Endodermal cell (in vitro differentiated cells): Measurements from ENCODE around the gene GLA. TPM values are rescaled to one million over a fixed set of nuclear protein-coding genes. Genes with fewer than 3 reads are reported as not detected.

Experiments
- DNase-seq: peaks from one replicate; pipeline ENCODE4 v3.0.0-alpha.2; 2017
- H3K27ac ChIP-seq: 2 replicates; pipeline ENCODE4 v1.5.1; 2013; ENCODE audit warnings: mild to moderate bottlenecking, low read depth, low read length, moderate library complexity
- H3K27me3 ChIP-seq: 2 replicates; pipeline ENCODE4 v1.6.1; 2013; ENCODE audit warnings: mild to moderate bottlenecking, low read length, moderate library complexity; ENCODE audit not compliant: insufficient read depth, control insufficient read depth, poor library complexity, severe bottlenecking
- H3K36me3 ChIP-seq: 2 replicates; pipeline ENCODE4 v1.7.0; 2013; ENCODE audit warnings: mild to moderate bottlenecking, low read length, moderate library complexity; ENCODE audit not compliant: control insufficient read depth, insufficient read depth
- H3K4me1 ChIP-seq: one replicate; pipeline ENCODE4 v1.7.0; 2013; ENCODE audit warnings: low read length; ENCODE audit not compliant: control insufficient read depth, insufficient read depth
- H3K4me3 ChIP-seq: 2 replicates; pipeline ENCODE4 v1.5.1; 2013; ENCODE audit warnings: mild to moderate bottlenecking, low read length, moderate library complexity
- H3K9ac ChIP-seq: 2 replicates; pipeline ENCODE4 v1.6.1; 2013; ENCODE audit warnings: mild to moderate bottlenecking, low read length, moderate library complexity; ENCODE audit not compliant: poor library complexity, severe bottlenecking; ENCODE audit errors: extremely low read depth
- H3K9me3 ChIP-seq: 2 replicates; pipeline ENCODE4 v1.6.1; 2013; ENCODE audit warnings: mild to moderate bottlenecking, low read length, moderate library complexity; ENCODE audit not compliant: control insufficient read depth
- H3K27ac Mint-ChIP-seq: 2 replicates; pipeline ENCODE4 v1.8.0; 2020; ENCODE audit warnings: mixed read lengths
- H3K27me3 Mint-ChIP-seq: 2 replicates; pipeline ENCODE4 v1.8.0; 2021; ENCODE audit warnings: mild to moderate bottlenecking, mixed read lengths; ENCODE audit not compliant: insufficient read depth
- H3K36me3 Mint-ChIP-seq: 2 replicates; pipeline ENCODE4 v1.8.0; 2020; ENCODE audit warnings: low read depth, mixed read lengths
- H3K4me1 Mint-ChIP-seq: 2 replicates; pipeline ENCODE4 v1.8.0; 2020; ENCODE audit warnings: mixed read lengths
- H3K4me3 Mint-ChIP-seq: 2 replicates; pipeline ENCODE4 v1.8.0; 2020; ENCODE audit warnings: mild to moderate bottlenecking, moderate library complexity, mixed read lengths
- H3K9me3 Mint-ChIP-seq: 2 replicates; pipeline ENCODE4 v1.8.0; 2020; ENCODE audit warnings: mild to moderate bottlenecking, mixed read lengths
- CTCF ChIP-seq: fragments of 200-600 bp; sonication (generic); conservative IDR thresholded peaks from 2 replicates; pipeline ENCODE4 v1.5.0; 2021; ENCODE audit warnings: antibody characterized with exemption, mild to moderate bottlenecking
- WGBS, 2 experiments: methylation state at CpG; one replicate each; pipeline versions ENCODE4 v1.1.5 to v1.1.7; 2013; ENCODE audit warnings: missing lambda C conversion rate in 2 of 2, mixed read lengths in 1 of 2; ENCODE audit not compliant: insufficient coverage in 1 of 2, insufficient read length in 1 of 2; 5-methylcytosine and 5-hydroxymethylcytosine counted together
- total RNA-seq, 2 donors: library from RNA; stranded (reverse); fragmentation: NEBNext Ultra II Directional in 1 of 2; extraction: Animal tissue kit (Norgen Biotek cat#: 25700) in 1 of 2; gene quantifications; 2 replicates in 1 of 2; 3 replicates in 1 of 2; pipeline ENCODE4 v1.2.1, GENCODE V29; 2021

Gene GLA
- total RNA-seq, 2 donors from 2014 or later, result 33.2 to 35.9 TPM

GRCh38 chrX:101408532-101408841 is 762 bp upstream of the GLA start:
- H3K9me3 Mint-ChIP-seq, result peaks cover 41% of the 10 kb centered on the region
- DNase-seq, result no peak
- peaks cover 26% of the 10 kb centered on the region for H3K36me3 Mint-ChIP-seq
- peak overlapping the region; percentile 92 for H3K4me3 ChIP-seq
- WGBS, 2 experiments, result 0% methylated on average over 6 of the region's 8 CpGs; no CpG with 5 or more reads in 1 of the 2 experiments
- peak overlapping the region; percentile 99 for H3K9ac ChIP-seq
- H3K27me3 Mint-ChIP-seq, result no peaks in the 10 kb centered on the region
- TF ChIP-seq CTCF, result no peak
- peaks cover 21% of the 10 kb centered on the region for H3K36me3 ChIP-seq
- H3K27ac Mint-ChIP-seq, result peak overlapping the region; percentile 99
- H3K4me3 Mint-ChIP-seq, result peak overlapping the region; percentile 76
- no peaks in the 10 kb centered on the region for H3K9me3 ChIP-seq
- H3K27me3 ChIP-seq, result no peaks in the 10 kb centered on the region
- H3K4me1 Mint-ChIP-seq, result peaks cover 5% of the 10 kb centered on the region
- no peaks in the 10 kb centered on the region for H3K4me1 ChIP-seq
- H3K27ac ChIP-seq, result peak overlapping the region; percentile 95

GRCh38 chrX:101407167-101407747 is 468 bp downstream of the GLA start:
- WGBS, 2 experiments, result 1% methylated on average over 14 of the region's 15 CpGs; no CpG with 5 or more reads in 1 of the 2 experiments
- Mint-ChIP-seq H3K4me1 (peaks cover 5% of the 10 kb centered on the region), H3K4me3 (peak overlapping the region; percentile 76), H3K27ac (peak overlapping the region; percentile 99), H3K27me3 (no peaks in the 10 kb centered on the region), H3K9me3 (peaks cover 38% of the 10 kb centered on the region), H3K36me3 (peaks cover 18% of the 10 kb centered on the region)
- Histone ChIP-seq H3K9ac (peak overlapping the region; percentile 99), H3K9me3 (no peaks in the 10 kb centered on the region), H3K27ac (peak overlapping the region; percentile 60), H3K4me1 (no peaks in the 10 kb centered on the region), H3K4me3 (peak overlapping the region; percentile 92), H3K36me3 (peaks cover 21% of the 10 kb centered on the region), H3K27me3 (no peaks in the 10 kb centered on the region)
- TF ChIP-seq CTCF, result no peak
- peak; percentile 50 for DNase-seq

GRCh38 chrX:101399825-101400224 is 7.9 kb downstream of the GLA start:
- Histone ChIP-seq H3K27ac (no peak overlapping the region), H3K4me1 (no peaks in the 10 kb centered on the region), H3K9ac (no peak overlapping the region), H3K27me3 (no peaks in the 10 kb centered on the region), H3K4me3 (no peak overlapping the region), H3K9me3 (no peaks in the 10 kb centered on the region), H3K36me3 (peaks cover 39% of the 10 kb centered on the region)
- H3K36me3 Mint-ChIP-seq, result peaks cover 34% of the 10 kb centered on the region
- no peaks in the 10 kb centered on the region for H3K4me1 Mint-ChIP-seq
- WGBS, 2 experiments, result 96% methylated on average over 3 of the region's 4 CpGs; no CpG with 5 or more reads in 1 of the 2 experiments
- no peak overlapping the region for H3K27ac Mint-ChIP-seq
- DNase-seq, result no peak
- no peak for TF ChIP-seq CTCF
- H3K4me3 Mint-ChIP-seq, result no peak overlapping the region
- no peaks in the 10 kb centered on the region for H3K27me3 Mint-ChIP-seq
- peaks cover 56% of the 10 kb centered on the region for H3K9me3 Mint-ChIP-seq
